CD4-positive, CD25-positive, alpha-beta regulatory T cell (primary cell): ENCODE data around the gene MYPOP. TPM values are rescaled to one million over a fixed set of nuclear protein-coding genes. Genes with fewer than 3 reads are reported as not detected.
A peak's percentile ranks its signal among the peaks of the same experiment; 100 is the strongest.
"Not testable (repeated sequence)": the region's sequence is repeated elsewhere in the genome, so short reads cannot be mapped to it uniquely, and the experiment has no call there.

Experiments
- ATAC-seq, 2 donors: fragments of 150-1000 bp; cut with Tn5 transposase; one replicate each; pipeline ENCODE4 v1.10.0; 2021; ENCODE audit warnings: low read depth in 2 of 2, moderate number of reproducible peaks in 2 of 2, moderate library complexity in 1 of 2
- DNase-seq, 3 donors: peaks; one replicate each; pipeline versions ENCODE4 v3.0.0 to v3.0.0-alpha.2; 2012 to 2022; ENCODE audit warnings: mixed read lengths in 1 of 3
- H3K27ac ChIP-seq: one replicate; pipeline ENCODE4 v1.7.0; 2013; ENCODE audit warnings: mild to moderate bottlenecking, low read length; ENCODE audit not compliant: insufficient read depth, poor library complexity, severe bottlenecking
- H3K27me3 ChIP-seq: one replicate; pipeline ENCODE4 v1.7.0; 2013; ENCODE audit warnings: low read length; ENCODE audit not compliant: control insufficient read depth, insufficient read depth
- H3K36me3 ChIP-seq: one replicate; pipeline ENCODE4 v1.7.0; 2013; ENCODE audit warnings: mild to moderate bottlenecking, low read length, moderate library complexity; ENCODE audit not compliant: control insufficient read depth, insufficient read depth
- H3K4me1 ChIP-seq: 2 replicates; pipeline ENCODE4 v1.7.0; 2013; ENCODE audit warnings: mild to moderate bottlenecking, low read length; ENCODE audit not compliant: insufficient read depth, control insufficient read depth, poor library complexity, severe bottlenecking
- H3K4me3 ChIP-seq: one replicate; pipeline ENCODE4 v1.7.0; 2013; ENCODE audit warnings: low read depth, mild to moderate bottlenecking, low read length, moderate library complexity
- H3K9me3 ChIP-seq, 2 experiments: 1 replicate in 1 of 2; 2 replicates in 1 of 2; pipeline ENCODE4 v1.7.0; 2013; ENCODE audit warnings: low read length in 2 of 2, mild to moderate bottlenecking in 1 of 2, moderate library complexity in 1 of 2; ENCODE audit not compliant: control insufficient read depth in 2 of 2
- H3K27ac Mint-ChIP-seq, 3 donors: one replicate each; pipeline ENCODE4 v1.8.0; 2020 to 2022; ENCODE audit warnings: mild to moderate bottlenecking in 3 of 3, mixed read lengths in 3 of 3, moderate library complexity in 2 of 3
- H3K27me3 Mint-ChIP-seq: one replicate; pipeline ENCODE4 v1.8.0; 2022; ENCODE audit warnings: mild to moderate bottlenecking, mixed read lengths
- H3K36me3 Mint-ChIP-seq: one replicate; pipeline ENCODE4 v1.8.0; 2020; ENCODE audit warnings: mixed read lengths
- H3K4me1 Mint-ChIP-seq, 4 donors: one replicate each; pipeline ENCODE4 v1.8.0; 2020 to 2022; ENCODE audit warnings: mixed read lengths in 4 of 4, mild to moderate bottlenecking in 1 of 4
- H3K4me3 Mint-ChIP-seq, 4 donors: one replicate each; pipeline ENCODE4 v1.8.0; 2020 to 2022; ENCODE audit warnings: mild to moderate bottlenecking in 4 of 4, mixed read lengths in 4 of 4, moderate library complexity in 3 of 4
- H3K9me3 Mint-ChIP-seq, 7 donors: one replicate each; pipeline ENCODE4 v1.8.0; 2020 to 2022; ENCODE audit warnings: mixed read lengths in 7 of 7, mild to moderate bottlenecking in 3 of 7, moderate library complexity in 2 of 7
- polyA plus RNA-seq, 4 donors: library from polyadenylated mRNA; unstranded; fragments of 300-500 nt; fragmentation: Illumina TruSeq; gene quantifications; one replicate each; pipeline ENCODE4 v1.2.3, GENCODE V29; 2021
- total RNA-seq: library from RNA; stranded (reverse); gene quantifications from one replicate; pipeline ENCODE4 v1.2.3, GENCODE V29; 2022

Gene MYPOP
- total and polyA plus RNA-seq, 5 donors from 2014 or later: 0.17 to 8.7 (median 0.32) TPM; not detected in 1

- Histone ChIP-seq H3K27ac (no peak overlapping the region), H3K36me3 (no peaks in the 10 kb centered on the region), H3K4me3 (no peak overlapping the region), H3K27me3 (peaks cover 3% of the 10 kb centered on the region), H3K4me1 (peaks cover 12% of the 10 kb centered on the region), H3K9me3 (no peaks in the 10 kb centered on the region)
- H3K9me3 Mint-ChIP-seq: no peaks in the 10 kb centered on the region
- H3K4me3 Mint-ChIP-seq: peak overlapping the region in 1 of 4 donors; percentile 34
- no peak for ATAC-seq
- no peak overlapping the region for H3K27ac Mint-ChIP-seq
- H3K36me3 Mint-ChIP-seq: no peaks in the 10 kb centered on the region
- H3K4me1 Mint-ChIP-seq: peaks cover 0 to 13% (median 5%) of the 10 kb centered on the region in 4 donors
- DNase-seq: no peak
- H3K27me3 Mint-ChIP-seq: peaks cover 10% of the 10 kb centered on the region
Measured at GRCh38 chr19:45873219-45873772, 29.1 kb downstream of the MYPOP start.

DNA sequence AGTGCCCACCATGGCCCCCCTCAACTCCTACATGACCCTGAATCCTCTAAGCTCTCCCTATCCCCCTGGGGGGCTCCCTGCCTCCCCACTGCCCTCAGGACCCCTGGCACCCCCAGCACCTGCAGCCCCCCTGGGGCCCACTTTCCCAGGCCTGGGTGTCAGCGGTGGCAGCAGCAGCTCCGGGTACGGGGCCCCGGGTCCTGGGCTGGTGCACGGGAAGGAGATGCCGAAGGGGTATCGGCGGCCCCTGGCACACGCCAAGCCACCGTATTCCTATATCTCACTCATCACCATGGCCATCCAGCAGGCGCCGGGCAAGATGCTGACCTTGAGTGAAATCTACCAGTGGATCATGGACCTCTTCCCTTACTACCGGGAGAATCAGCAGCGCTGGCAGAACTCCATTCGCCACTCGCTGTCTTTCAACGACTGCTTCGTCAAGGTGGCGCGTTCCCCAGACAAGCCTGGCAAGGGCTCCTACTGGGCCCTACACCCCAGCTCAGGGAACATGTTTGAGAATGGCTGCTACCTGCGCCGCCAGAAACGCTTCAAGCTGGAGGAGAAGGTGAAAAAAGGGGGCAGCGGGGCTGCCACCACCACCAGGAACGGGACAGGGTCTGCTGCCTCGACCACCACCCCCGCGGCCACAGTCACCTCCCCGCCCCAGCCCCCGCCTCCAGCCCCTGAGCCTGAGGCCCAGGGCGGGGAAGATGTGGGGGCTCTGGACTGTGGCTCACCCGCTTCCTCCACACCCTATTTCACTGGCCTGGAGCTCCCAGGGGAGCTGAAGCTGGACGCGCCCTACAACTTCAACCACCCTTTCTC is 30.1 kb downstream of the MYPOP start:
- H3K9me3 Mint-ChIP-seq: no peaks in the 10 kb centered on the region
- Histone ChIP-seq H3K4me3 (no peak overlapping the region), H3K36me3 (no peaks in the 10 kb centered on the region), H3K27ac (no peak overlapping the region), H3K27me3 (no peaks in the 10 kb centered on the region), H3K9me3 (no peaks in the 10 kb centered on the region), H3K4me1 (peaks cover 12% of the 10 kb centered on the region)
- peaks cover 0 to 8% (median 5%) of the 10 kb centered on the region in 4 donors for H3K4me1 Mint-ChIP-seq
- H3K36me3 Mint-ChIP-seq: no peaks in the 10 kb centered on the region
- H3K27me3 Mint-ChIP-seq: peaks cover 12% of the 10 kb centered on the region
- DNase-seq: no peak
- no peak overlapping the region for H3K4me3 Mint-ChIP-seq
- ATAC-seq: no peak
- H3K27ac Mint-ChIP-seq: no peak overlapping the region

GRCh38 chr19:45870798-45871197 is 31.6 kb downstream of the MYPOP start:
- no peak for ATAC-seq
- Mint-ChIP-seq H3K4me3 (no peak overlapping the region), H3K9me3 (no peaks in the 10 kb centered on the region), H3K4me1 (no peaks in the 10 kb centered on the region), H3K36me3 (no peaks in the 10 kb centered on the region), H3K27me3 (peaks cover 12% of the 10 kb centered on the region), H3K27ac (no peak overlapping the region)
- H3K4me3 ChIP-seq: no peak overlapping the region
- H3K27me3 ChIP-seq: no peaks in the 10 kb centered on the region
- no peaks in the 10 kb centered on the region for H3K4me1 ChIP-seq
- H3K36me3 ChIP-seq: no peaks in the 10 kb centered on the region
- no peak for DNase-seq
- no peak overlapping the region for H3K27ac ChIP-seq
- no peaks in the 10 kb centered on the region for H3K9me3 ChIP-seq

DNA sequence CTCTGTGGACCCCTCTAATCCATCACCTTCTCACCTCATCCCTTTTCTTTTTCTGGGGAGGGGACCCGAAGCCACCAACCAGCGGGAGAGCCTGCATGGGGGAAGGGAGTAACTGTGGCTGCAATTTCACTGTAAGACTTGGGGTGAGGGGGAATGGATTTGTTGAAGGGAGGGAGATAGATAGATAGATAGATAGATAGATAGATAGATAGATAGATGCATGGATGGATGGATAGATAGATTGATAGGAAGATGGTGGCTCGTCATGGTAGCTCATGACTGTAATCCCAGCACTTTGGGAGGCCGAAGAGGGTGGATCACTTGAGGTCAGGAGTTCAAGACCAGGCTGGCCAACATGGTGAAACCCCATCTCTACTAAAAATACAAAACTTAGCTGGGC is 35.2 kb downstream of the MYPOP start:
- peaks cover 0 to 21% (median 8%) of the 10 kb centered on the region in 4 donors for H3K4me1 Mint-ChIP-seq
- not testable (repeated sequence) for H3K27ac Mint-ChIP-seq, H3K9me3 Mint-ChIP-seq, H3K36me3 ChIP-seq, ATAC-seq, DNase-seq, H3K36me3 Mint-ChIP-seq, H3K27me3 ChIP-seq, H3K9me3 ChIP-seq, H3K4me3 ChIP-seq, H3K27ac ChIP-seq
- peaks cover 34% of the 10 kb centered on the region for H3K27me3 Mint-ChIP-seq
- peak overlapping the region in 1 of 4 donors; percentile 20 for H3K4me3 Mint-ChIP-seq
- peaks cover 20% of the 10 kb centered on the region for H3K4me1 ChIP-seq

DNA sequence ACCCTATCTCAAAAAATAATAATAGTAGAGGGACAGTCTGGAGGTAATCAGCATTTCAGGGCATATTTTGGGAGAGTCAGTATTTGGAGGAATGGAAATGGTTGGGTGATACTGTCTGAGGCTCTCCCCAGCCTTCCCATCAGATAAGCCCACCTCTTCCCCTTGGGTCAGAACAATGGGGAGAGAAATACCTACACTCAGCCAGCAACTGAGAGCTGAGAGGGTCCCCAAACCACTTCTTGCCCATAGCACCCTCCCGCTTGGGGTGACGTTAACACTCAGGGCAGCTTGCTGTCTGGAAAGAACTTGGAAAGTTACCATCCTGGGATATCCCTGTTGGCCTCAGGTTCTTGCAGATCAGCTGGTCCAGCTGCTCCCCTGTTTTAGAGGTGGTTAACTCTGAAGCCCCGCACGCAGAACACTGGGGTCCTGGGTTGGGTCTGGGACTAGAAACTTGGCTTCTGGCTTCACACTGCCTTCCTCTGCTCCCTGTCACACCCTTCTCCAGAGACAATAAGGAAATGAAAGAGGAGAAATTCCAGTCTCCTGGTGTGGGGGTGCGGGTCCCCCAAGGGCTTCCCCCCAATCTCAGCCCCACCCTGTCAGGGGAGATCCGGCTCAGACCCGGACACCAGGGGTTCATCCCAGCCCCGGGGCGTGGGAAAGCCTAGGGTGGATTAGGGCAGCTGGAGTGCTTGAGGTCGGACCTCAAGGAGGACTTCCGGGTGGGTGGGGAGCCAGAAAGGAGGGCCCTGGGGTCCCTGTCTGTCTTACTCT is 35.8 kb downstream of the MYPOP start:
- H3K36me3 Mint-ChIP-seq: no peaks in the 10 kb centered on the region
- H3K4me3 ChIP-seq: no peak overlapping the region
- H3K27me3 ChIP-seq: no peaks in the 10 kb centered on the region
- peaks cover 0 to 26% (median 13%) of the 10 kb centered on the region in 4 donors for H3K4me1 Mint-ChIP-seq
- no peak overlapping the region for H3K27ac ChIP-seq
- H3K27me3 Mint-ChIP-seq: peaks cover 34% of the 10 kb centered on the region
- no peak overlapping the region for H3K27ac Mint-ChIP-seq
- no peaks in the 10 kb centered on the region for H3K36me3 ChIP-seq
- H3K4me1 ChIP-seq: peaks cover 25% of the 10 kb centered on the region
- no peaks in the 10 kb centered on the region for H3K9me3 ChIP-seq
- DNase-seq (no peak), ATAC-seq (no peak)
- H3K9me3 Mint-ChIP-seq: peaks cover 0 to 5% (median 0%) of the 10 kb centered on the region in 7 donors
- H3K4me3 Mint-ChIP-seq: peak overlapping the region in 1 of 4 donors; percentile 20

- ATAC-seq: no peak
- H3K9me3 ChIP-seq: no peaks in the 10 kb centered on the region
- peaks cover 25% of the 10 kb centered on the region for H3K4me1 ChIP-seq
- Mint-ChIP-seq H3K9me3 (peaks cover 0 to 5% (median 0%) of the 10 kb centered on the region in 7 donors), H3K36me3 (no peaks in the 10 kb centered on the region), H3K27me3 (peaks cover 34% of the 10 kb centered on the region), H3K4me1 (peaks cover 0 to 32% (median 19%) of the 10 kb centered on the region in 4 donors), H3K27ac (peak overlapping the region in 1 of 3 donors; percentile 74), H3K4me3 (peak overlapping the region; percentile 3 to 67 (median 30))
- H3K27me3 ChIP-seq: no peaks in the 10 kb centered on the region
- no peak overlapping the region for H3K4me3 ChIP-seq
- DNase-seq: no peak
- H3K36me3 ChIP-seq: peaks cover 2% of the 10 kb centered on the region
- no peak overlapping the region for H3K27ac ChIP-seq
Measured at GRCh38 chr19:45865269-45865948, 37.0 kb downstream of the MYPOP start.

DNA sequence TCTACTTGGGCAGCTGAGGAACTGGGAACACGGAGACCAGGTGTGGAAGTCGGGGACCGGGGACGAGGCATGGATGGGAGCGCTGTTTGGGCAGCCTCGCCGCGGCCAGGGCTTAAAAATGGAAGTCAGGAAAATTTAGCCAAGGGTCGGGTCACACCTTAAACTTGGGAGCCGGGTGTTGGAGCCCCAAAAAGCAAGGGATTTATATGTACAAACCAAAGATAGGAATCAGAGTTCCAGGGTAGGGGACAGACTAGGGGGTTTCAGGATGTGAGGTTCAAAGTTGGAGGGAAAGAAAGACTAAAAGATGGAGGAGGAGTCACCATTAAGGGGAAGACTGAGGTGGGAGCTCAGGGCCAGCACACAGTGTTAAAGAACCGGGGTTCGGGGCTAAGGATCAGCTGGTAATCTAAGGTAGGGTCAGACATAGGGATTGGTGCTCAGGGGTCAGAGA is 37.8 kb downstream of the MYPOP start:
- DNase-seq (no peak), ATAC-seq (no peak)
- H3K27ac Mint-ChIP-seq: no peak overlapping the region

More for the DNA sequence above, 37.8 kb downstream of the MYPOP start:
- no peaks in the 10 kb centered on the region for H3K36me3 Mint-ChIP-seq
- Histone ChIP-seq H3K27me3 (no peaks in the 10 kb centered on the region), H3K36me3 (peaks cover 4% of the 10 kb centered on the region), H3K4me1 (peaks cover 25% of the 10 kb centered on the region), H3K9me3 (no peaks in the 10 kb centered on the region), H3K4me3 (no peak overlapping the region), H3K27ac (no peak overlapping the region)
- H3K27me3 Mint-ChIP-seq: peaks cover 34% of the 10 kb centered on the region
- peaks cover 0 to 36% (median 20%) of the 10 kb centered on the region in 4 donors for H3K4me1 Mint-ChIP-seq
- H3K9me3 Mint-ChIP-seq: peaks cover 0 to 5% (median 0%) of the 10 kb centered on the region in 7 donors
- peak overlapping the region; percentile 4 to 67 (median 66) for H3K4me3 Mint-ChIP-seq
